ENCODE results near the gene PDSS2. TPM values are rescaled to one million over a fixed set of nuclear protein-coding genes. Genes with fewer than 3 reads are reported as not detected.

Gene PDSS2
- total RNA-seq, 1 experiment from 2014 or later: 12.1 TPM

DNA sequence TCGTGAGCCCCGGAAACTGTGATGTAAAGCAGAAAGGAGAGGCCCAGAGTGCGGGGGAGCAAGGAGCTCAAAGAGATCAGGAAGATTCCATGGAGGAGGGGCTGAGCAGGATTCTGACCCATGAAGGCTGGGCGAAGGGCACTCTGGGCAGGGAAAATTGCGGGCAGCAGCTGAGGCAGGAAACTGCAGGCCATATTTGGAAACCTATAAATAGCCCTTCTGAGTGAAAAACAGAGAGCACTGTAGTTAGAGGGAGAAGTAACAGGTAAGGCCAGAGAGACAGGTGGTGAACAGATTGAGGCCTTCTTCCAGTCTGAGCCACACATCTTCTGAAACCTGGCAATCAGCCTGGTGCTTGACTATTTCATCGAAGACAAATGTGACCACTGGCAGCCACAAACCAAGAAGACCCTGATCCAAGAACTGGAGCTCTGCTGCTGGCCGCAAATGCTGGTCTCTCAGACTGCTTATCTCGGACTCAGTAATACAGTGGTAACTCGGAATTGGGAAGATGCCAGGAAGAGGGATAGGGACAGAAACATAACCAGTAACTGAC lies 329.9 kb downstream of the PDSS2 start:
- H3K4me3 Mint-ChIP-seq: no peak overlapping the region
- Histone ChIP-seq H3K79me1 (ENCODE audit: insufficient read depth, low read depth, low read length, poor library complexity, severe bottlenecking) (no peaks in the 10 kb centered on the region), H2BK15ac (ENCODE audit: low read depth, low read length) (no peak overlapping the region), H3T11ph (ENCODE audit: low read length) (no peak overlapping the region), H2BK120ac (ENCODE audit: low read depth, low read length, poor library complexity, severe bottlenecking) (no peak overlapping the region), H3K14ac (ENCODE audit: insufficient read depth, low read length) (peak overlapping the region; percentile 35; the same call in 1 of the 2 replicates), H4K5ac (ENCODE audit: insufficient read length, low read depth, low read length) (no peak overlapping the region), H3K56ac (ENCODE audit: insufficient read length, low read depth, low read length) (no peak overlapping the region), H4K8ac (replicated peaks; ENCODE audit: insufficient read length, low read depth, low read length) (no peak overlapping the region), H2AK5ac (ENCODE audit: insufficient read length, low read length) (no peak overlapping the region), H3K9ac (ENCODE audit: extremely low read depth, insufficient read length, low read length) (no peak overlapping the region), H3K4me1 (ENCODE audit: insufficient read depth, low read length) (peaks cover 12% of the 10 kb centered on the region; the same call in 1 of the 2 replicates), H3K18ac (ENCODE audit: insufficient read length, low read depth, low read length) (no peak overlapping the region), H3K23ac (ENCODE audit: insufficient read length, low read depth, low read length) (no peak overlapping the region), H4K91ac (ENCODE audit: insufficient read length, low read depth, low read length) (no peak overlapping the region), H3K23me2 (ENCODE audit: insufficient read length, low read depth, low read length, poor library complexity, severe bottlenecking) (no peaks in the 10 kb centered on the region), H2BK5ac (ENCODE audit: insufficient read length, low read length) (no peak overlapping the region), H3K4me2 (ENCODE audit: insufficient read depth, insufficient read length, low read length) (no peak overlapping the region), H4K20me1 (ENCODE audit: control insufficient read depth, insufficient read depth, insufficient read length) (no peaks in the 10 kb centered on the region), H2BK20ac (ENCODE audit: low read depth, low read length, poor library complexity, severe bottlenecking) (peak overlapping the region; percentile 79), H3K27ac (ENCODE audit: insufficient read length, low read depth, low read length) (no peak overlapping the region), H3K79me2 (ENCODE audit: insufficient read depth, low read length) (no peaks in the 10 kb centered on the region), H2BK12ac (ENCODE audit: insufficient read length, low read depth, low read length) (no peak overlapping the region), H3K27me3 (ENCODE audit: insufficient read depth, low read length) (no peaks in the 10 kb centered on the region), H3K4ac (ENCODE audit: low read depth, low read length) (no peak overlapping the region), H2AFZ (ENCODE audit: low read length) (no peak overlapping the region), H3K9me3 (ENCODE audit: control insufficient read depth, low read depth, low read length) (no peaks in the 10 kb centered on the region)
- peaks cover 32 to 36% of the 10 kb centered on the region in 2 experiments for H3K4me1 Mint-ChIP-seq
- H3K27ac Mint-ChIP-seq: peak overlapping the region; percentile 5 to 72 (median 33); a peak in 4 of 7 replicates
- no peaks in the 10 kb centered on the region for H3K36me3 Mint-ChIP-seq (ENCODE audit: insufficient read depth in 1 of 3, low read depth in 3 of 3)
- no CpG with 5 or more reads among the region's 9 CpGs for WGBS (ENCODE audit: extremely low coverage, insufficient read length, low lambda C conversion rate)
- H3K9me3 Mint-ChIP-seq: peaks cover 0 to 2% of the 10 kb centered on the region in 2 experiments; a peak in 1 of 5 replicates
- no peaks in the 10 kb centered on the region for H3K27me3 Mint-ChIP-seq (ENCODE audit: low read depth)
- TF ChIP-seq CTCF (conservative IDR thresholded peaks at IDR 0.05): no peak
- no peak for DNase-seq
